CD14-positive monocyte (primary cell): ENCODE data around the gene ATP11A. TPM values are rescaled to one million over a fixed set of nuclear protein-coding genes. Genes with fewer than 3 reads are reported as not detected.

Experiments used
- DNase-seq, 3 donors: peaks; one replicate each; pipeline ENCODE4 v3.0.0-alpha.2; 2011 to 2022
- H2AFZ ChIP-seq: 2 replicates; pipeline ENCODE4 v1.6.0; 2012; ENCODE audit warnings: mild to moderate bottlenecking, low read depth, low read length, inconsistent platforms; ENCODE audit not compliant: insufficient read depth, poor library complexity, severe bottlenecking
- H3K27ac ChIP-seq, 2 donors: 1 replicate in 1 of 2; 2 replicates in 1 of 2; pipeline ENCODE4 v1.5.1; 2012 to 2013; ENCODE audit warnings: low read length in 2 of 2, control low read depth in 1 of 2, inconsistent platforms in 1 of 2, low read depth in 1 of 2, mild to moderate bottlenecking in 1 of 2
- H3K27me3 ChIP-seq, 2 donors: one replicate each; pipeline versions ENCODE4 v1.6.0 to v1.6.1; 2011 to 2013; ENCODE audit warnings: low read length in 2 of 2; ENCODE audit not compliant: control insufficient read depth in 2 of 2, insufficient read depth in 2 of 2
- H3K36me3 ChIP-seq, 2 donors: replicated peaks in 1 of 2; 1 replicate in 1 of 2; 2 replicates in 1 of 2; pipeline versions ENCODE4 v1.5.1 to v1.6.1; 2012 to 2013; ENCODE audit warnings: low read length in 2 of 2, control low read depth in 1 of 2, inconsistent platforms in 1 of 2, mild to moderate bottlenecking in 1 of 2; ENCODE audit not compliant: insufficient read depth in 2 of 2, control insufficient read depth in 1 of 2
- H3K4me1 ChIP-seq, 2 donors: 1 replicate in 1 of 2; 2 replicates in 1 of 2; pipeline versions ENCODE4 v1.5.1 to v1.6.1; 2012 to 2013; ENCODE audit warnings: low read length in 2 of 2, control low read depth in 1 of 2, inconsistent platforms in 1 of 2, mild to moderate bottlenecking in 1 of 2, moderate library complexity in 1 of 2; ENCODE audit not compliant: insufficient read depth in 2 of 2, control insufficient read depth in 1 of 2
- H3K4me2 ChIP-seq: replicated peaks from 2 replicates; pipeline ENCODE3; 2012; ENCODE audit warnings: low read length, moderate library complexity, mild to moderate bottlenecking; ENCODE audit not compliant: poor library complexity, severe bottlenecking; ENCODE audit errors: extremely low read depth
- H3K4me3 ChIP-seq, 3 experiments: fragments of 200-600 bp in 1 of 3; sonication (generic) in 1 of 3; replicated peaks in 1 of 3; 1 replicate in 2 of 3; 2 replicates in 1 of 3; pipeline ENCODE4 v1.5.1; 2011 to 2013; ENCODE audit warnings: low read length in 3 of 3, mild to moderate bottlenecking in 3 of 3, control low read depth in 2 of 3, low read depth in 2 of 3, inconsistent platforms in 1 of 3, moderate library complexity in 1 of 3
- H3K79me2 ChIP-seq: 2 replicates; pipeline ENCODE4 v1.6.0; 2012; ENCODE audit warnings: mild to moderate bottlenecking, control low read depth, inconsistent platforms, low read length, moderate library complexity; ENCODE audit not compliant: insufficient read depth
- H3K9ac ChIP-seq: 2 replicates; pipeline ENCODE4 v1.6.0; 2017; ENCODE audit warnings: low read length, mild to moderate bottlenecking; ENCODE audit not compliant: insufficient read depth, poor library complexity, severe bottlenecking
- H3K9me3 ChIP-seq, 2 donors: replicated peaks in 1 of 2; 1 replicate in 1 of 2; 2 replicates in 1 of 2; pipeline versions ENCODE4 v1.5.1 to v1.6.1; 2012 to 2013; ENCODE audit warnings: low read length in 2 of 2, control low read depth in 1 of 2; ENCODE audit not compliant: control insufficient read depth in 1 of 2, insufficient read depth in 1 of 2
- H4K20me1 ChIP-seq: 2 replicates; pipeline ENCODE4 v1.6.0; 2012; ENCODE audit warnings: mild to moderate bottlenecking, low read length, control low read depth, moderate library complexity; ENCODE audit not compliant: insufficient read depth
- H3K27ac Mint-ChIP-seq, 7 donors: one replicate each; pipeline ENCODE4 v1.8.0; 2020; ENCODE audit warnings: mild to moderate bottlenecking in 7 of 7, mixed read lengths in 7 of 7, moderate library complexity in 6 of 7, inconsistent platforms in 2 of 7
- H3K27me3 Mint-ChIP-seq, 3 donors: one replicate each; pipeline ENCODE4 v1.8.0; 2021 to 2022; ENCODE audit warnings: low read depth in 3 of 3, mild to moderate bottlenecking in 3 of 3, mixed read lengths in 3 of 3, moderate library complexity in 3 of 3, inconsistent platforms in 1 of 3
- H3K36me3 Mint-ChIP-seq, 2 donors: one replicate each; pipeline ENCODE4 v1.8.0; 2020; ENCODE audit warnings: mixed read lengths in 2 of 2, inconsistent platforms in 1 of 2, mild to moderate bottlenecking in 1 of 2
- H3K4me1 Mint-ChIP-seq: one replicate; pipeline ENCODE4 v1.8.0; 2020; ENCODE audit warnings: mild to moderate bottlenecking, mixed read lengths
- H3K4me3 Mint-ChIP-seq, 2 donors: one replicate each; pipeline ENCODE4 v1.8.0; 2020; ENCODE audit warnings: mild to moderate bottlenecking in 2 of 2, mixed read lengths in 2 of 2, moderate library complexity in 1 of 2
- H3K9me3 Mint-ChIP-seq, 7 donors: one replicate each; pipeline ENCODE4 v1.8.0; 2020 to 2022; ENCODE audit warnings: mixed read lengths in 7 of 7, mild to moderate bottlenecking in 6 of 7, moderate library complexity in 6 of 7, inconsistent platforms in 2 of 7
- WGBS: methylation state at CpG from one replicate; pipeline ENCODE4 v1.1.5; 2013; ENCODE audit warnings: missing lambda C conversion rate; ENCODE audit not compliant: insufficient coverage; 5-methylcytosine and 5-hydroxymethylcytosine counted together
- intact Hi-C, 2 donors: fragments of 100-400 bp; cut with micrococcal nuclease; formaldehyde crosslinking; loops; one replicate each; pipeline versions ENCODE4 v1.15.0 to v1.15.1; 2023
- polyA plus RNA-seq, 3 donors: library from polyadenylated mRNA; depleted of rRNA in 1 of 3; unstranded in 2 of 3; stranded (reverse) in 1 of 3; fragments of 300-500 nt in 2 of 3; fragments of >200 nt in 1 of 3; fragmentation: Illumina TruSeq in 2 of 3; gene quantifications; 1 replicate in 2 of 3; 2 replicates in 1 of 3; pipeline ENCODE4 v1.2.3, GENCODE V29; 2012 to 2021
- TF ChIP-seq, protein P1 (sequence below): fragments of 200-600 bp; IDR thresholded peaks from one replicate; pipeline ENCODE4 v1.8.0; 2022; ENCODE audit warnings: antibody characterized with exemption, mild to moderate bottlenecking

Gene ATP11A
- polyA plus RNA-seq, 3 donors, result 7.2 to 45.4 (median 7.6) TPM

DNA sequence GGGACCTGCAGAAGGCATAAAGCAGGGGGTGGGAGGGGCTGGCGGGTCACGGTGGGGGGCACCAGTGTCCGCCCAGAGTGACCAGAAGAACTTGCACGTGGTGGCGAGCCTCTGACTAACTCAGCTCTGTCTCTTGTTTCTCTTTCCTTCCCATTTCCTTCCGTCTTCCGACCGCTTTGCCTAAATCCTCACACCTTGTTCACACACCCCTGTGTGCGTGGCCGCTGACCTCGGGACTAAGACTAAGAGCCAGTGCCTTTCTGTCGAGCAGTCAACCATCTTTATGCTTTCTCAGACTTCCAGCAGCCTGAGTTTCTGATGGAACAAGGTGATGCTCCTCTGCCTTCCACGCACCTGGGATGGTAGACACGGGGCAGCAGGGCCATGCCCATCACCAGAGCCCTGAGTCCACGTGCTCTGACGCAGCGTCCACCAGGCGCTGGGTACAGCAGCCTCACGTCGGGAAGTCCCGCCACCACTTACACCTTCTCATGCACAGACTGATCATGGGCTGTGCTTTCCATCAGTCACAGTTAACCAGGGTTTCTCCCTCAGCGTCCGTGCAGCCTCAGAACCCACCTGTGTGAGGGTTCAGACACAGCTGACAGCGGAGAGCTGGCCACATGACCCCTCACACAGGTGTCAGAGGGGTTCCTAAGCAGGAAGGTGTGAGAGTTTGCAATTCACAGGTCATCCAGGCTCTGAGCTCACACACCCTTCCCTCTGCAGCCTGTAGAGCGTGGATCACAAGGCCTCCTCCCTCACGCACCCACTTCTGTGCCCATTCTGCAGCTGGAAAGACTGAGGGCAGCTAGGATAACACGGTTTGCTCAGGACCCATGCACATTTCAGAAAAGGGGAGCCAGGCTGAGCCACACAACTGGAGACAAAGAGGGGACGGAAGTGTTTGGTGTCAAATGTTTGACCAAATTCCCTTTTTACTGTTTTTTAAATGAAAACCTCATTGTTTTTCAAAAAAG is 188.4 kb downstream of the ATP11A start:
- TF ChIP-seq, protein P1, sequence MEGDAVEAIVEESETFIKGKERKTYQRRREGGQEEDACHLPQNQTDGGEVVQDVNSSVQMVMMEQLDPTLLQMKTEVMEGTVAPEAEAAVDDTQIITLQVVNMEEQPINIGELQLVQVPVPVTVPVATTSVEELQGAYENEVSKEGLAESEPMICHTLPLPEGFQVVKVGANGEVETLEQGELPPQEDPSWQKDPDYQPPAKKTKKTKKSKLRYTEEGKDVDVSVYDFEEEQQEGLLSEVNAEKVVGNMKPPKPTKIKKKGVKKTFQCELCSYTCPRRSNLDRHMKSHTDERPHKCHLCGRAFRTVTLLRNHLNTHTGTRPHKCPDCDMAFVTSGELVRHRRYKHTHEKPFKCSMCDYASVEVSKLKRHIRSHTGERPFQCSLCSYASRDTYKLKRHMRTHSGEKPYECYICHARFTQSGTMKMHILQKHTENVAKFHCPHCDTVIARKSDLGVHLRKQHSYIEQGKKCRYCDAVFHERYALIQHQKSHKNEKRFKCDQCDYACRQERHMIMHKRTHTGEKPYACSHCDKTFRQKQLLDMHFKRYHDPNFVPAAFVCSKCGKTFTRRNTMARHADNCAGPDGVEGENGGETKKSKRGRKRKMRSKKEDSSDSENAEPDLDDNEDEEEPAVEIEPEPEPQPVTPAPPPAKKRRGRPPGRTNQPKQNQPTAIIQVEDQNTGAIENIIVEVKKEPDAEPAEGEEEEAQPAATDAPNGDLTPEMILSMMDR, result no peak
- H3K36me3 Mint-ChIP-seq, result peaks cover 86 to 95% of the 10 kb centered on the region in 2 donors
- Histone ChIP-seq H3K4me3 (no peak overlapping the region), H4K20me1 (peaks cover 58% of the 10 kb centered on the region), H3K79me2 (no peaks in the 10 kb centered on the region), H2AFZ (no peak overlapping the region), H3K27me3 (no peaks in the 10 kb centered on the region), H3K27ac (no peak overlapping the region), H3K9ac (no peak overlapping the region), H3K4me1 (no peaks in the 10 kb centered on the region), H3K36me3 (peaks cover 87 to 96% of the 10 kb centered on the region in 2 donors), H3K9me3 (no peaks in the 10 kb centered on the region), H3K4me2 (no peak overlapping the region)
- intact Hi-C loops, result no loop called here
- no peak overlapping the region for H3K4me3 Mint-ChIP-seq
- peak overlapping the region in 3 of 7 donors; percentile 15 to 76 (median 70) for H3K27ac Mint-ChIP-seq
- H3K4me1 Mint-ChIP-seq, result peaks cover 11% of the 10 kb centered on the region
- 95% methylated on average over 19 of the region's 28 CpGs for WGBS
- H3K9me3 Mint-ChIP-seq, result no peaks in the 10 kb centered on the region
- H3K27me3 Mint-ChIP-seq, result peaks cover 0 to 3% (median 2%) of the 10 kb centered on the region in 3 donors
- DNase-seq, result no peak

DNA sequence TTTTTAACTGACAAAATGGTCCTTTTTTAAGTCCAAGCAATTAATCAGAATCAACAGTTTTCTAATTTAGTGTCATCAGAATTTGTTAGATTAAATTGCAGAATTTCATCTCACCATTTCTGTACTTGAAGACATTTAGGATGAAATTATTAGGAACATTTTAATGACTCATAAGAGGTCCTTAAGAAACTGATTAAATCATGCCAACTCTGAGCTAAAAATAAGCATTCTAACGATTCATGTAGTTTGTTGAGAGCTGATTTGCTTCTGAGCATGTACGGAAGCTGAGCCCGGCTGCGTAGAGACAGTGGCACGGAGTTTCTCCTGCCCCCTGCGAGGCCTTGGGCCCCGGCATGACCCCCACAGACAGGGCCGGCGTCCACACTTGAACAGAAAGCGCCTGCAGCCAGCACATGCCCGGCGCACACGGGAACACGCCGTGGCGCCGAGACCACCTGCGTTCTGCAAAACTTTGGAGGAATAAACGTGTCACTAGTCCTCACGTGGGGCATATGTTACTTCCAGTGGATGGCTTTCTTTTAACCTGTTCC is 189.5 kb downstream of the ATP11A start:
- H3K27me3 ChIP-seq, result no peaks in the 10 kb centered on the region
- no peak overlapping the region for H3K4me2 ChIP-seq
- intact Hi-C loops, result no loop called here
- no peak overlapping the region for H3K27ac Mint-ChIP-seq
- 86% methylated on average over 18 of the region's 20 CpGs for WGBS
- no peak overlapping the region for H3K27ac ChIP-seq
- H3K4me3 Mint-ChIP-seq, result no peak overlapping the region
- H3K4me1 ChIP-seq, result no peaks in the 10 kb centered on the region
- TF ChIP-seq, protein P1, result no peak
- no peak overlapping the region for H3K4me3 ChIP-seq
- H3K27me3 Mint-ChIP-seq, result peaks cover 0 to 3% (median 0%) of the 10 kb centered on the region in 3 donors
- no peak overlapping the region for H3K9ac ChIP-seq
- no peak for DNase-seq
- H3K9me3 Mint-ChIP-seq, result no peaks in the 10 kb centered on the region
- peaks cover under 1% of the 10 kb centered on the region for H3K4me1 Mint-ChIP-seq
- peaks cover 90 to 99% of the 10 kb centered on the region in 2 donors for H3K36me3 ChIP-seq
- no peaks in the 10 kb centered on the region for H3K9me3 ChIP-seq
- no peak overlapping the region for H2AFZ ChIP-seq
- peaks cover 51% of the 10 kb centered on the region for H4K20me1 ChIP-seq
- no peaks in the 10 kb centered on the region for H3K79me2 ChIP-seq
- peaks cover 87 to 95% of the 10 kb centered on the region in 2 donors for H3K36me3 Mint-ChIP-seq
